ENCODE data around the gene POU2F2.

- TF ChIP-seq EZH2phosphoT487 (IDR thresholded peaks at IDR 0.05; ENCODE audit: borderline replicate concordance, low read depth) (no peak), POLR2AphosphoS5 (IDR thresholded peaks at IDR 0.05; ENCODE audit: low read depth, low read length) (no peak), RAD21 (IDR thresholded peaks at IDR 0.05; ENCODE audit: low read length) (no peak)
- TF ChIP-seq, protein P1, sequence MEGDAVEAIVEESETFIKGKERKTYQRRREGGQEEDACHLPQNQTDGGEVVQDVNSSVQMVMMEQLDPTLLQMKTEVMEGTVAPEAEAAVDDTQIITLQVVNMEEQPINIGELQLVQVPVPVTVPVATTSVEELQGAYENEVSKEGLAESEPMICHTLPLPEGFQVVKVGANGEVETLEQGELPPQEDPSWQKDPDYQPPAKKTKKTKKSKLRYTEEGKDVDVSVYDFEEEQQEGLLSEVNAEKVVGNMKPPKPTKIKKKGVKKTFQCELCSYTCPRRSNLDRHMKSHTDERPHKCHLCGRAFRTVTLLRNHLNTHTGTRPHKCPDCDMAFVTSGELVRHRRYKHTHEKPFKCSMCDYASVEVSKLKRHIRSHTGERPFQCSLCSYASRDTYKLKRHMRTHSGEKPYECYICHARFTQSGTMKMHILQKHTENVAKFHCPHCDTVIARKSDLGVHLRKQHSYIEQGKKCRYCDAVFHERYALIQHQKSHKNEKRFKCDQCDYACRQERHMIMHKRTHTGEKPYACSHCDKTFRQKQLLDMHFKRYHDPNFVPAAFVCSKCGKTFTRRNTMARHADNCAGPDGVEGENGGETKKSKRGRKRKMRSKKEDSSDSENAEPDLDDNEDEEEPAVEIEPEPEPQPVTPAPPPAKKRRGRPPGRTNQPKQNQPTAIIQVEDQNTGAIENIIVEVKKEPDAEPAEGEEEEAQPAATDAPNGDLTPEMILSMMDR (IDR thresholded peaks at IDR 0.05), result no peak
Measured at GRCh38 chr19:42091742-42092141, 40.5 kb downstream of the POU2F2 start.

Measured in SK-N-SH (cell line).